Neural cell (in vitro differentiated cells): ENCODE data around the gene ZNF507. TPM values are rescaled to one million over a fixed set of nuclear protein-coding genes. Genes with fewer than 3 reads are reported as not detected.

ENCODE experiments used
- H2AFZ ChIP-seq: fragments of 200-600, 300-800 bp; sonication (generic), shearing (Covaris generic); 2 replicates; pipeline ENCODE4 v1.6.0; 2014; ENCODE audit warnings: low read depth, mild to moderate bottlenecking, antibody characterized with exemption, low read length, moderate library complexity
- H3F3A ChIP-seq: fragments of 200-600 bp; shearing (Covaris generic); 2 replicates; pipeline ENCODE4 v1.6.1; 2016; ENCODE audit warnings: mild to moderate bottlenecking, moderate library complexity, mixed read lengths, antibody characterized with exemption, low read length; ENCODE audit not compliant: insufficient read depth, poor library complexity, severe bottlenecking
- H3K27ac ChIP-seq: fragments of 200-600, 300-800 bp; sonication (generic), shearing (Covaris generic); 2 replicates; pipeline ENCODE4 v1.5.1; 2014; ENCODE audit warnings: mild to moderate bottlenecking, low read length, moderate library complexity
- H3K27me3 ChIP-seq: fragments of 300-800, 200-600 bp; sonication (generic), shearing (Covaris generic); 2 replicates; pipeline ENCODE4 v1.6.0; 2014; ENCODE audit warnings: mild to moderate bottlenecking, low read depth, low read length, moderate library complexity; ENCODE audit not compliant: insufficient read depth
- H3K36me3 ChIP-seq: fragments of 300-800, 200-600 bp; sonication (generic), shearing (Covaris generic); 2 replicates; pipeline ENCODE4 v1.5.1; 2014; ENCODE audit warnings: mild to moderate bottlenecking, antibody characterized with exemption, low read length, moderate library complexity; ENCODE audit not compliant: insufficient read depth
- H3K4me2 ChIP-seq: fragments of 300-800, 200-600 bp; sonication (generic), shearing (Covaris generic); 2 replicates; pipeline ENCODE4 v1.6.0; 2014; ENCODE audit warnings: mild to moderate bottlenecking, low read length
- H3K4me3 ChIP-seq: fragments of 300-800, 200-600 bp; sonication (generic), shearing (Covaris generic); 2 replicates; pipeline ENCODE4 v1.5.1; 2014; ENCODE audit warnings: mild to moderate bottlenecking, low read length, moderate library complexity
- H3K79me2 ChIP-seq: fragments of 200-600 bp; shearing (Covaris generic); replicated peaks from 2 replicates; pipeline ENCODE4 v1.6.0; 2014; ENCODE audit warnings: mild to moderate bottlenecking, low read length, moderate library complexity; ENCODE audit not compliant: insufficient read depth
- H3K9ac ChIP-seq: fragments of 300-800, 200-600 bp; sonication (generic), shearing (Covaris generic); 2 replicates; pipeline ENCODE4 v1.6.1; 2016; ENCODE audit warnings: mild to moderate bottlenecking, low read length, mixed read lengths
- H3K9me2 ChIP-seq: fragments of 200-600 bp; shearing (Covaris generic); 2 replicates; pipeline ENCODE4 v1.6.1; 2016; ENCODE audit warnings: mild to moderate bottlenecking, low read length, mixed read lengths; ENCODE audit not compliant: insufficient read depth
- H3K9me3 ChIP-seq: fragments of 200-600, 300-800 bp; sonication (generic), shearing (Covaris generic); 2 replicates; pipeline ENCODE4 v1.6.1; 2016; ENCODE audit warnings: mild to moderate bottlenecking, mixed run types, low read length, moderate library complexity, mixed read lengths
- H4K20me1 ChIP-seq: fragments of 200-600 bp; shearing (Covaris generic); 2 replicates; pipeline ENCODE4 v1.6.1; 2016; ENCODE audit warnings: mild to moderate bottlenecking, mixed run types; ENCODE audit not compliant: insufficient read depth
- CTCF ChIP-seq: fragments of 450-650 bp; IDR thresholded peaks from 2 replicates; pipeline ENCODE4 v1.5.1; 2014; ENCODE audit warnings: antibody characterized with exemption, mild to moderate bottlenecking, moderate library complexity; ENCODE audit not compliant: poor library complexity, severe bottlenecking
- EP300 ChIP-seq: fragments of 450-650 bp; conservative IDR thresholded peaks from 2 replicates; pipeline ENCODE4 v1.6.1; 2014; ENCODE audit warnings: antibody characterized with exemption, mild to moderate bottlenecking, moderate library complexity; ENCODE audit not compliant: poor library complexity, severe bottlenecking
- EZH2 ChIP-seq: fragments of 200-600, 300-800 bp; shearing (Covaris generic), sonication (generic); IDR thresholded peaks from 2 replicates; pipeline ENCODE4 v1.6.1; 2014; ENCODE audit warnings: antibody characterized with exemption, low read length, borderline replicate concordance, mild to moderate bottlenecking; ENCODE audit not compliant: insufficient read depth, poor library complexity, severe bottlenecking
- MXI1 ChIP-seq: fragments of 450-650 bp; conservative IDR thresholded peaks from 2 replicates; pipeline ENCODE4 v1.6.1; 2014; ENCODE audit warnings: antibody characterized with exemption, mild to moderate bottlenecking; ENCODE audit not compliant: poor library complexity, severe bottlenecking
- POLR2AphosphoS5 ChIP-seq: IDR thresholded peaks from 2 replicates; pipeline ENCODE4 v1.6.1; 2012
- RAD21 ChIP-seq: fragments of 450-650 bp; conservative IDR thresholded peaks from 2 replicates; pipeline ENCODE4 v1.6.1; 2014; ENCODE audit warnings: antibody characterized with exemption, mild to moderate bottlenecking, moderate library complexity
- SMC3 ChIP-seq: fragments of 450-650 bp; conservative IDR thresholded peaks from 2 replicates; pipeline ENCODE4 v1.6.1; 2014; ENCODE audit warnings: antibody characterized with exemption, mild to moderate bottlenecking, moderate library complexity; ENCODE audit not compliant: poor library complexity
- TAF1 ChIP-seq: IDR thresholded peaks from 2 replicates; pipeline ENCODE4 v1.6.1; 2012; ENCODE audit warnings: low read depth
- polyA plus RNA-seq: library from polyadenylated mRNA; depleted of rRNA; stranded (reverse); fragments of >200 nt; gene quantifications from 2 replicates; pipeline ENCODE4 v1.2.3, GENCODE V29; 2014
- TF ChIP-seq, protein P1 (sequence below): IDR thresholded peaks from 2 replicates; pipeline ENCODE4 v1.6.1; 2012; ENCODE audit warnings: borderline replicate concordance

Gene ZNF507
- polyA plus RNA-seq, 1 donor from 2014 or later, result 9.9 TPM

- no peak overlapping the region for H3K4me3 ChIP-seq
- H3K27me3 ChIP-seq, result no peaks in the 10 kb centered on the region
- H3K79me2 ChIP-seq, result no peaks in the 10 kb centered on the region
- H3K9ac ChIP-seq, result no peak overlapping the region
- no peak overlapping the region for H3K27ac ChIP-seq
- no peaks in the 10 kb centered on the region for H3K9me2 ChIP-seq
- no peaks in the 10 kb centered on the region for H3F3A ChIP-seq
- H4K20me1 ChIP-seq, result no peaks in the 10 kb centered on the region
- no peaks in the 10 kb centered on the region for H3K9me3 ChIP-seq
- H2AFZ ChIP-seq, result no peak overlapping the region
- TF ChIP-seq CTCF (no peak), POLR2AphosphoS5 (no peak), EZH2 (no peak), MXI1 (no peak), SMC3 (no peak), RAD21 (no peak)
- no peak overlapping the region for H3K4me2 ChIP-seq
- no peaks in the 10 kb centered on the region for H3K36me3 ChIP-seq
These were observed 15.1 kb upstream of the ZNF507 start for GRCh38 chr19:32330213-32330857.

DNA sequence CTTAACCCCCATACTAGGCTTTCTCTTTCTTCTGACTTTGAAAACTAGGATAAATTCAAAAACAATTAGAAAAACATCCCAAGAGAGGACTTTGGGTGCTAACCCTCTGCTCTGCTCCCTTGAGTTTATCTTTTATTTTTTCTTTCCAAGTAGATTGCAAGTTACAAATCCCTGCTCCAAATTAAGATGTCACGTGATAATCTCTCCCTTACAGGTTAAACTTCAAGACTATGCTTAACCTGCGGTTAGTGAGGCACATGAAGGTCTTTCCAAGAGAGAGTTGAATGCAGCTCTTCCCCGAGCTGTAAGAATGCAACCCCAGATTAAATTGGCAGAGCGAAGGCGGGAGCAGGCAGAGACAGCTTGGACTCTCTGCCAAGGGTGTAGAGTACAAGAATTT lies 12.2 kb upstream of the ZNF507 start:
- no peaks in the 10 kb centered on the region for H3K36me3 ChIP-seq
- no peaks in the 10 kb centered on the region for H3K9me2 ChIP-seq
- no peak overlapping the region for H3K9ac ChIP-seq
- no peaks in the 10 kb centered on the region for H3F3A ChIP-seq
- H3K79me2 ChIP-seq, result no peaks in the 10 kb centered on the region
- no peak overlapping the region for H2AFZ ChIP-seq
- no peak overlapping the region for H3K27ac ChIP-seq
- no peaks in the 10 kb centered on the region for H3K9me3 ChIP-seq
- H3K4me3 ChIP-seq, result no peak overlapping the region
- TF ChIP-seq MXI1 (no peak), POLR2AphosphoS5 (no peak), EZH2 (no peak), SMC3 (no peak), CTCF (no peak), RAD21 (no peak), TAF1 (no peak), EP300 (no peak)
- TF ChIP-seq, protein P1, sequence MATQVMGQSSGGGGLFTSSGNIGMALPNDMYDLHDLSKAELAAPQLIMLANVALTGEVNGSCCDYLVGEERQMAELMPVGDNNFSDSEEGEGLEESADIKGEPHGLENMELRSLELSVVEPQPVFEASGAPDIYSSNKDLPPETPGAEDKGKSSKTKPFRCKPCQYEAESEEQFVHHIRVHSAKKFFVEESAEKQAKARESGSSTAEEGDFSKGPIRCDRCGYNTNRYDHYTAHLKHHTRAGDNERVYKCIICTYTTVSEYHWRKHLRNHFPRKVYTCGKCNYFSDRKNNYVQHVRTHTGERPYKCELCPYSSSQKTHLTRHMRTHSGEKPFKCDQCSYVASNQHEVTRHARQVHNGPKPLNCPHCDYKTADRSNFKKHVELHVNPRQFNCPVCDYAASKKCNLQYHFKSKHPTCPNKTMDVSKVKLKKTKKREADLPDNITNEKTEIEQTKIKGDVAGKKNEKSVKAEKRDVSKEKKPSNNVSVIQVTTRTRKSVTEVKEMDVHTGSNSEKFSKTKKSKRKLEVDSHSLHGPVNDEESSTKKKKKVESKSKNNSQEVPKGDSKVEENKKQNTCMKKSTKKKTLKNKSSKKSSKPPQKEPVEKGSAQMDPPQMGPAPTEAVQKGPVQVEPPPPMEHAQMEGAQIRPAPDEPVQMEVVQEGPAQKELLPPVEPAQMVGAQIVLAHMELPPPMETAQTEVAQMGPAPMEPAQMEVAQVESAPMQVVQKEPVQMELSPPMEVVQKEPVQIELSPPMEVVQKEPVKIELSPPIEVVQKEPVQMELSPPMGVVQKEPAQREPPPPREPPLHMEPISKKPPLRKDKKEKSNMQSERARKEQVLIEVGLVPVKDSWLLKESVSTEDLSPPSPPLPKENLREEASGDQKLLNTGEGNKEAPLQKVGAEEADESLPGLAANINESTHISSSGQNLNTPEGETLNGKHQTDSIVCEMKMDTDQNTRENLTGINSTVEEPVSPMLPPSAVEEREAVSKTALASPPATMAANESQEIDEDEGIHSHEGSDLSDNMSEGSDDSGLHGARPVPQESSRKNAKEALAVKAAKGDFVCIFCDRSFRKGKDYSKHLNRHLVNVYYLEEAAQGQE, result no peak
- H3K27me3 ChIP-seq, result no peaks in the 10 kb centered on the region
- no peak overlapping the region for H3K4me2 ChIP-seq
- no peaks in the 10 kb centered on the region for H4K20me1 ChIP-seq
